Cardiac septum (tissue), 1 donor: ENCODE data around the gene LCN15. TPM values are rescaled to one million over a fixed set of nuclear protein-coding genes. Genes with fewer than 3 reads are reported as not detected.
"Not testable (repeated sequence)": the region's sequence is repeated elsewhere in the genome, so short reads cannot be mapped to it uniquely, and the experiment has no call there.

Experiments
- DNase-seq: peaks from one replicate; pipeline ENCODE4 v3.0.0-alpha.2; 2020; ENCODE audit warnings: low spot score
- intact Hi-C: fragments of 100-400 bp; cut with DNase I; formaldehyde crosslinking; loops from one replicate; pipeline ENCODE4 v1.14.0; 2022
- long read RNA-seq: library from polyadenylated mRNA; unstranded; transcript quantifications from one replicate; pipeline ENCODE4 v2.0.0, GENCODE V29; 2021
- total RNA-seq: library from RNA; stranded (reverse); fragmentation: NEBNext Ultra II Directional; extraction: Animal tissue kit (Norgen Biotek cat#: 25700); gene quantifications from one replicate; pipeline ENCODE4 v1.2.1, GENCODE V29; 2021
- donor health status: DM: no; HTN: no; CAD: no.

The LCN15 gene
- not detected for total RNA-seq
- long read RNA-seq: 0 reads

GRCh38 chr9:136764301-136764891 lies at the start of gene LCN15:
Gene LCN15, minus strand, starts transcription at chr9:136764518. Its CDS starts 30 bp downstream, at chr9:136764488.
- no peak for DNase-seq
- intact Hi-C loops: no loop called here

GRCh38 chr9:136808806-136809158 lies 44.5 kb upstream of the LCN15 start:
- DNase-seq: no peak
- intact Hi-C loops: no loop called here

GRCh38 chr9:136808075-136808805 lies 43.9 kb upstream of the LCN15 start:
- intact Hi-C loops: no loop called here
- DNase-seq: no peak

GRCh38 chr9:136807281-136808074 lies 43.2 kb upstream of the LCN15 start, which contains the start of gene RABL6:
Gene RABL6, plus strand, starts transcription at chr9:136807948. Its CDS starts 249 bp downstream, at chr9:136808197.
- peak; percentile 89 for DNase-seq
- intact Hi-C loops: loop anchor here (1.0 kb wide), 1 partner anchor 16 kb away; the partner anchor contains the start of gene TMEM141

GRCh38 chr9:136806631-136807201 lies 42.4 kb upstream of the LCN15 start:
- DNase-seq: no peak
- intact Hi-C loops: loop anchor here (1.0 kb wide), 1 partner anchor 15 kb away; the partner anchor contains the start of gene TMEM141

GRCh38 chr9:136806067-136806466 lies 41.7 kb upstream of the LCN15 start:
- intact Hi-C loops: no loop called here

GRCh38 chr9:136805207-136805740 lies 41.0 kb upstream of the LCN15 start:
- DNase-seq: no peak

More at GRCh38 chr9:136806067-136806466, 41.7 kb upstream of the LCN15 start:
- DNase-seq: no peak

GRCh38 chr9:136804509-136805206 lies 40.3 kb upstream of the LCN15 start:
- intact Hi-C loops: no loop called here
- no peak for DNase-seq

More at GRCh38 chr9:136805207-136805740, 41.0 kb upstream of the LCN15 start:
- intact Hi-C loops: no loop called here

- intact Hi-C loops: no loop called here
Observed at GRCh38 chr9:136803551-136804508, 39.5 kb upstream of the LCN15 start.

GRCh38 chr9:136803009-136803550 lies 38.8 kb upstream of the LCN15 start:
- DNase-seq, intact Hi-C loops: not testable (repeated sequence)

More at GRCh38 chr9:136803551-136804508, 39.5 kb upstream of the LCN15 start:
- DNase-seq: no peak

GRCh38 chr9:136802321-136802720 lies 38.0 kb upstream of the LCN15 start:
- intact Hi-C loops: no loop called here
- DNase-seq: no peak

- peak; percentile 89 for DNase-seq
- intact Hi-C loops: no loop called here
Observed at GRCh38 chr9:136799854-136800657, 35.7 kb upstream of the LCN15 start.

GRCh38 chr9:136799079-136799853 lies 34.9 kb upstream of the LCN15 start:
- no peak for DNase-seq
- intact Hi-C loops: no loop called here

GRCh38 chr9:136798708-136799078 lies 34.4 kb upstream of the LCN15 start:
- intact Hi-C loops: no loop called here

GRCh38 chr9:136796775-136797347 lies 32.5 kb upstream of the LCN15 start:
- DNase-seq, intact Hi-C loops: not testable (repeated sequence)

More at GRCh38 chr9:136798708-136799078, 34.4 kb upstream of the LCN15 start:
- no peak for DNase-seq
